CD4-positive, alpha-beta T cell treated with Interleukin-6 at 100 ng/mL for 8 hours (primary cell): Measurements from ENCODE around the gene DNTTIP2.
"Not testable (repeated sequence)": the region's sequence is repeated elsewhere in the genome, so short reads cannot be mapped to it uniquely, and the experiment has no call there.

Source experiments
- DNase-seq: peaks from one replicate; pipeline ENCODE4 v3.0.0-alpha.2; 2020; ENCODE audit warnings: mixed read lengths, low spot score

DNTTIP2 gene, protein sequence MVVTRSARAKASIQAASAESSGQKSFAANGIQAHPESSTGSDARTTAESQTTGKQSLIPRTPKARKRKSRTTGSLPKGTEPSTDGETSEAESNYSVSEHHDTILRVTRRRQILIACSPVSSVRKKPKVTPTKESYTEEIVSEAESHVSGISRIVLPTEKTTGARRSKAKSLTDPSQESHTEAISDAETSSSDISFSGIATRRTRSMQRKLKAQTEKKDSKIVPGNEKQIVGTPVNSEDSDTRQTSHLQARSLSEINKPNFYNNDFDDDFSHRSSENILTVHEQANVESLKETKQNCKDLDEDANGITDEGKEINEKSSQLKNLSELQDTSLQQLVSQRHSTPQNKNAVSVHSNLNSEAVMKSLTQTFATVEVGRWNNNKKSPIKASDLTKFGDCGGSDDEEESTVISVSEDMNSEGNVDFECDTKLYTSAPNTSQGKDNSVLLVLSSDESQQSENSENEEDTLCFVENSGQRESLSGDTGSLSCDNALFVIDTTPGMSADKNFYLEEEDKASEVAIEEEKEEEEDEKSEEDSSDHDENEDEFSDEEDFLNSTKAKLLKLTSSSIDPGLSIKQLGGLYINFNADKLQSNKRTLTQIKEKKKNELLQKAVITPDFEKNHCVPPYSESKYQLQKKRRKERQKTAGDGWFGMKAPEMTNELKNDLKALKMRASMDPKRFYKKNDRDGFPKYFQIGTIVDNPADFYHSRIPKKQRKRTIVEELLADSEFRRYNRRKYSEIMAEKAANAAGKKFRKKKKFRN

GRCh38 chr1:93878889-93879586, at the start of gene DNTTIP2:
Gene DNTTIP2 (minus strand): TSS chr1:93879206. CDS start chr1:93879148, 58 bp downstream.
- DNase-seq: peak; percentile 85

DNA sequence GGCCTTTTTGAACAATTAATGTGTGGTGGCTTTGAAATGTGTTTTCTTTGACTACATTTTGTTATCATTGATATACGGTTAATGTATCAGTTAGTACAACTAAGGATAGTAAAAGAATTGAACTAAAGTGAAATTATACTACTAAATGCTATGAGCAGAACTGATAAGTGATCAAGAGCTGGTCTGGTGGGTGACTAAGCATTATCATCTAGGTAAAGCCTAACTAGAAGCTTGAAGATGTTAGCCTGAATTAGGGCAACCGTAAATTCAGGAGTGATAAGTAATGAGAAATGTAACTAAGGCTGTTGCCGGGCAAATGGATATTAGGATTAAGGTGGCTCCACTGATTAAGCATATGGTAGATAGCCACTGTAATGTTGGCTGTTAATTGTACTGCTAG, 46.2 kb upstream of the DNTTIP2 start:
- DNase-seq: no peak

DNA sequence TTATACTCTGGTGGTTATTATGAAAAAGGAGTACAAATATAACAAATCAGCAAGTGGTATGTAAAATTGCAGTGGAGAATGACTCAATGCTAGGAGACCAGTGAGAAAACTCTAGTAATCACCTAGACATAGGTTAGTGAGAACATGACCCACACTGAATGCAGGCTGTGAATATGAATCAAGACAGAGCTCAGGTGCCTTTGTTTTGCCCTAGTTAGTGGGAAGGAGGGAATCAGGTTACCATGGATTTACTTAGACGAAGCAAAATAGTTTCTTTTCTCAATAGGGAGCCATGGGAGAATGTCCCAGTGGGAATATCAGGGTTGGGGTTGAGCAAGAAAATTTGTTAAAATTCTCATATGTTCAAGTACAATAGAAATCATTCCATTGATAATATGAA, 40.8 kb upstream of the DNTTIP2 start:
- DNase-seq: no peak

DNA sequence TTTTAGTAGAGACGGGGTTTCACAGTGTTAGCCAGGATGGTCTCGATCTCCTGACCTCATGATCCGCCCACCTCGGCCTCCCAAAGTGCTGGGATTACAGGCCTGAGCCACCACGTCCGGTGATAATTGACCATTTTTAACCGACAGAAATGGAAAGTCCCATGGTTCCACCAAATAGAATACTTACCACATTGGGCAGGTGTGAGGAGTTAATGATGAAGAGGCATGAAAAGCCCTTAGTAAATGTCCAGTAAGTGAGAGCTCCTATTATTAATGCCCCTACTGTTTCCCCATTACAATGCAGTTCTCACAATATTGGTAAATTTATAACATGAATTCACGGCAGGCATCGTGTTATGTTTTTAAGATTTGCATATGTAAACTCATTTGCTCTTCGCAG, 38.3 kb upstream of the DNTTIP2 start:
- no peak for DNase-seq

DNA sequence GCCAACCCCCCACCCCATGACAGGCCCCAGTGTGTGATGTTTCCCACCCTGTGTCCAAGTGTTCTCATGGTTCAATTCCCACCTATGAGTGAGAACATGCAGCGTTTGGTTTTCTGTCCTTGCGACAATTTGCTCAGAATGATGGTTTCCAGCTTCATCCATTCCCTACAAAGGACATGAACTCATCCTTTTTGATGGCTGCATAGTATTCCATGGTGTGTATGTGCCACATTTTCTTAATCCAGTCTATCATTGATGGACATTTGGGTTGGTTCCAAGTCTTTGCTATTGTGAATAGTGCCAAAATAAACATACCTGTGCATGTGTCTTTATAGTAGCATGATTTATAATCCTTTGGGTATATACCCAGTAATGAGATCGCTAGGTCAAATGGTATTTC, 31.9 kb upstream of the DNTTIP2 start:
- DNase-seq: not testable (repeated sequence)

DNA sequence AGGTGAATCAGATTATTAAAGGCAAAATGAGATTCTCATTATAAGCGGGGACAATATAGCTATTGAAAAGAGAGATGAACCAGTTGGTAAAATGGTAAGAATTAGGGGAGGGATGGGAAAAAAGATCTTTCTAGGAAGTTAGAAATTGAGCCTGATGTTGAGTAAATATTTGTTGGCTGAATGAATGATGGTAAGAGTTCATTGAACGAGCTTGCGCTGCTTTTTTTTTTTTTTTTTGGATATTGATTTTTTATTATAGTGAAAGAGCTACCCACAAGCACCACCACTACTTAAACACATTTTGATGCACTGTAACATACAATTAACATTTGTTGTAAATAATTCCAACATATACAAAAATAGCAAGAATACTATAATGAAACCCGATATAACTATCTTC, 31.3 kb upstream of the DNTTIP2 start:
- no peak for DNase-seq

DNA sequence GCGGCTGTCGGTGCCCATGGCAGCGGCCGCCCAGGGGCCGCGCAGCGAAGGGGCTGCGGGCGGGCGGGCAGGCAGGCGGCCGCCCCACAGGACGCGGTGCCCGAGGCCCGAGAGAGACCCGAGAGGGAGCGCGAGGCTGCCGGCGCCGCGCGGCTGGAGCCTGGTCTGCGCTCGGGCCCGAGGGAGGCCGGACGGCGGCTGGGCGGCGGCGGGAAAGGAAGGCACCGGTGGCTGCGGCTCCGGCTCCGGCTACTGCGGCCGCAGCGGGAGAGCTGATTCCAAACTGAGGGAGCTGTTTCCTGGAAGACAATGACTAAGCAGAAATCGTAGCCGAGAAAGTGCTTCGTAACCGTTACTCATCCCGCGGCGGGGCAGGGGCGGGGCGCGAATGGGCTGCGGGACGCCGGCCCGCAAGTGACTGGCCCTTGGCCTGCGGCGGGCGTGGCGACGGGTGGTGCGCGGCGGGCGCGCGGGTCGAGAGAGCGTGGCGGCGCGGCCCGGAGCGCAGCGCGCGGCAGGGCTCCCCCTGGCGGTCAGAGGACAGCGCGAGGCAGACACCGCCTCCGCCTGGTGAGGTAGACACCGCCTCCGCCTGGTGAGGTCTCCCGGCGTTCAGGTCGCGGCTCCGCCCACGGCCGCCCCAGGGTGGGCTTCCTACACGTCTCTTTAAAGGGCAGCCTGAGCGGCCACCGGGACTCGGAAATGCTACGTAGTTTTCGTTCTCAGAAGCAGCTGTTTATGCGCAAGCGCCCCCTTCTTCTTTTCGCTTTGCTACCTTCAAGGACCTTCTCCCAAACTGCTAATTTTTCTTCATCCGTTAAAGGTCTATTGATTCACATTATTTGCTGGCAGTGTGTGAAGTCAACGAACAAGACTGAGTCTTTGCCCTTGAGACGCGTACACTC, 30.4 kb upstream of the DNTTIP2 start, which contains the start of gene GCLM:
Gene GCLM, minus strand, starts transcription at position 285 of the 905 bp plus-strand sequence. Its CDS starts 267 bp downstream, at position 18.
- DNase-seq: peak; percentile 85

- peak; percentile 33 for DNase-seq
Measured at GRCh38 chr1:93908394-93909145, 29.6 kb upstream of the DNTTIP2 start.

DNA sequence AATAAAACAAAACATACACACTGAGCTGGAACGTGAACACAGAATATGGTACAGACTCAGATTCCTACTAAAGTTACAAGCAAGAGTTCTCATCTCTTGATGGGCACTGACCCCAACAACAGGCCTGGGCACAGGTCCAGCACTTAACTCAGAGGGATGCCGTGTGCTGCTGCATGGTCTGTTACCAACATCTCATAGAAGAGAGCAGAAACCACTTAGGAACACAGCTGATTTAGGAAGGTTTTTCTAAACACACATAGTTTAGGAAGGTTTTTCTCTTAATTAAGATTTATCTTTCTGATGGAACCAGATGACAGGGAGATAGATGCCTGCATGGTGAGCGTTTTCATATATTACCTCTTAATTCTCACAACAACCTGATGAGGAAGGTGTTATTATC, 28.7 kb upstream of the DNTTIP2 start:
- DNase-seq: no peak

GRCh38 chr1:93906480-93906879, 27.5 kb upstream of the DNTTIP2 start:
- DNase-seq: no peak

DNA sequence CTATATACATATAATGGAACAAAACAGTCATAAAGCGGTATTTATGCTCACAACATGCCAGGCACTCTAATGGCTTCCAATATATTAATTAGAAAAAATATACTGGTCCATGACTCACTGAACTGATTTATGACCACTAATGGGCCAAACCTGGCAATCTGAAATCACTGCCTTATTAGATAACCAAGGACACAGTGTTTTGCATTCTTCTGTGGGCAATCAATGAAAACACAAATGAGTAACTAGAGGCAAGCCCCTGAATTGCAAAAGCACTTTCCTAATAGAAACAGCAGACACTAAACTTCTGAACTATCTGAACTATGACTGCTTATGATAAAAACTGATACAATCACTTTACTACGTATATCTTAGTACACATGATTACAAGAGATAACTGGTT, 26.7 kb upstream of the DNTTIP2 start:
- DNase-seq: no peak

- no peak for DNase-seq
Measured at GRCh38 chr1:93905051-93905450, 26.0 kb upstream of the DNTTIP2 start.

DNA sequence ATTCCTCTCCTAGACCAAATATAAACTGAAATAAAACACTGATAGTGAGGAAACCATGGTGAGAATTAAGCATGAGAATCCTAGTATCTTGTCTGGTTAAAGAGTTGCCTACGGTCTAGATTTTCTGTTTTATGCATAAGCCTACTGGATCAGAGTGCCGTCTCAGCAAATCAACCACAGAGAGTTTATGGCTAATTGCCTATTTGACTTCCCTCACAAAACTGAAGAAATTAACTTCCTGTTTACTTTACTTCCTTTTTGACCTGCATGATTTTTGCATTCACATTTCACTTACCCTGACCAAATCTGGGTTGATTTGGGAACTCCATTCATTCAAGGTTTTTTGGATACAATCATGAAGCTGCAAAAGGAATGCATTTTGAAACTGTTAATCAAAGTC, 25.2 kb upstream of the DNTTIP2 start:
- peak; percentile 23 for DNase-seq

- no peak for DNase-seq
Measured at GRCh38 chr1:93900723-93901504, 21.9 kb upstream of the DNTTIP2 start.

GRCh38 chr1:93899543-93900207, 20.7 kb upstream of the DNTTIP2 start:
- no peak for DNase-seq

- DNase-seq: no peak
Measured at GRCh38 chr1:93888900-93889299, 9.9 kb upstream of the DNTTIP2 start.

GRCh38 chr1:93882269-93882668, 3.3 kb upstream of the DNTTIP2 start:
- DNase-seq: no peak

GRCh38 chr1:93880731-93881130, 1.7 kb upstream of the DNTTIP2 start:
- no peak for DNase-seq

DNA sequence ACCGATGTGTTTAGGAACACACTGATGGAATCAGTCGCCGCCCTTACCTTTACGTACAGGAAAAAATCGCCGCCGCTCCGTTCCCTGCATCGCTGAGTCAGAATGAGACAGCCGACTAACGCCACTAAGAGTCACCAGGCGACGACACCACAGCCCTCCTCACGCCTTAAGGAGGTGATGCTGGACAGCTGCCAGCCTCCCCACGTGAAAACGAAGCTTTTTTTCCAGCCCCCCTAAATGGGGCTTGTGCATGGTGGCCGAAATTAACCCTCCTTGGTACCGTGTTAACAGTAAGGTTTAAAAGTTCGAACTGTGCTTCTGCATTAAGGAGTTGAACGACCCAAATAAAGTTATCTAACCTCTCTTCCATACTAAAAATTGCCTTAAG, 511 bp downstream of the DNTTIP2 start:
- DNase-seq: peak; percentile 25
